GM13977 (cell line): ENCODE data around the gene MAML3.
A peak's percentile ranks its signal among the peaks of the same experiment; 100 is the strongest.

ENCODE experiments used
- DNase-seq: peaks from one replicate; pipeline ENCODE4 v3.0.0; 2012; ENCODE audit warnings: low spot score
- in situ Hi-C: fragments of 300-500 bp; cut with MboI; formaldehyde crosslinking; loops from one replicate; pipeline ENCODE4 v1.12.0; 2022; ENCODE audit warnings: low sequenced_read_pairs, low pct_unique_long_range_greater_than_20kb, mixed read lengths, inconsistent platforms; ENCODE audit not compliant: unreplicated experiment
- TF ChIP-seq, protein P1 (sequence below): IDR thresholded peaks from 2 replicates; pipeline ENCODE4 v1.5.1; 2012; ENCODE audit warnings: mild to moderate bottlenecking, control low read depth; ENCODE audit not compliant: insufficient read depth; ENCODE audit errors: extremely low read depth, missing control alignments

The MAML3 gene

DNA sequence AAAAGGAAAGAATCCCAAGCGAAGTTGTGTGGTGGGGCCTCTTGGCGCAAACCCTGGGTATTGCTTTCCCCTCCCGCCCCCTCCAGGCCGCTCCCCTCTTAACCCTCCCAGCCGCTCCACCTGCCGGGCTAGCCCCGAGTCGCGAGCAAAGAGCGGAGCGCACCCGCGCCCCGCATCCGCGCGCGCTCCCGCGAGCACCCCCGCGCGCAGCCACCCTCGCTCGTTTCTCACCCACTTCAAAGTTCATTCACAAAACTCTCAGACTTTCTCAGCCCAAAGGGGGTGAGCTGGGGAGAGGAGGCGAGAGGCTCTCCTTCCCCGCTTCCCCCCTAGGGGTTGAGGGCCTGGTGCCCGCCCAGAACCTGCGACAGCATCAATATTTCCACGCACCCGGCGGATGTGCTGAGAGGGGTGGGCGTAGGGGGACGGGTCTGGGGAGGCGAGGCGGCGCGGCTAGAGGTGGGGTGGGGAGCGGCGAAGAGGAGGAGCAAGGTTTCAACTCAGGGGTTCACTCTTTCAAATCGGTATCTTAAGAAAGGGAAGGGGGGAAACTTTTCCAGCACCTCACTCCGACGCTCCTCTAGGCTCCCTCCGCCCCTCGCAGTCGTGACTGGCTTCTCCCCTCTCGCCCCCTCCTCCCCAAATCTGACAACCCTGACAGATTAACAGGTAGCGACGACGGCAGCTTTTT lies 1.8 kb downstream of the MAML3 start:
- peak; percentile 66 for DNase-seq
- TF ChIP-seq, protein P1, sequence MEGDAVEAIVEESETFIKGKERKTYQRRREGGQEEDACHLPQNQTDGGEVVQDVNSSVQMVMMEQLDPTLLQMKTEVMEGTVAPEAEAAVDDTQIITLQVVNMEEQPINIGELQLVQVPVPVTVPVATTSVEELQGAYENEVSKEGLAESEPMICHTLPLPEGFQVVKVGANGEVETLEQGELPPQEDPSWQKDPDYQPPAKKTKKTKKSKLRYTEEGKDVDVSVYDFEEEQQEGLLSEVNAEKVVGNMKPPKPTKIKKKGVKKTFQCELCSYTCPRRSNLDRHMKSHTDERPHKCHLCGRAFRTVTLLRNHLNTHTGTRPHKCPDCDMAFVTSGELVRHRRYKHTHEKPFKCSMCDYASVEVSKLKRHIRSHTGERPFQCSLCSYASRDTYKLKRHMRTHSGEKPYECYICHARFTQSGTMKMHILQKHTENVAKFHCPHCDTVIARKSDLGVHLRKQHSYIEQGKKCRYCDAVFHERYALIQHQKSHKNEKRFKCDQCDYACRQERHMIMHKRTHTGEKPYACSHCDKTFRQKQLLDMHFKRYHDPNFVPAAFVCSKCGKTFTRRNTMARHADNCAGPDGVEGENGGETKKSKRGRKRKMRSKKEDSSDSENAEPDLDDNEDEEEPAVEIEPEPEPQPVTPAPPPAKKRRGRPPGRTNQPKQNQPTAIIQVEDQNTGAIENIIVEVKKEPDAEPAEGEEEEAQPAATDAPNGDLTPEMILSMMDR, result no peak
- in situ Hi-C loops, result no loop called here

DNA sequence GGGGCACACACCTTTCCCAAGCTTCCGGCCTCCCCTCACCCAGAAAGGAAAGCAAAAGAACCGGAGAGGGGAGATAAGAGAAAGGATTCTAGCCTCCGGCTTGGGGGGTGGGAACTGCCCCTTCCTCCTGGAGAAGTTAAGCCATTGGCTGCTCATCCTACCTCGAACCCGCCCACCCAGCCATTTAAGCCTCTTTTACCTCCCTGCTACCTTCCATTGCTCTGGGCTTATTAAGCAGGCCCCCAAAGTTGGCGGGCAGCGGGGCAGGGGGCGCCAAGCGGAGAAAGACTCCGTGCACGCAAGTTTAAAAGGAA lies 2.3 kb downstream of the MAML3 start:
- peak; percentile 65 for DNase-seq
- TF ChIP-seq, protein P1, result no peak
- in situ Hi-C loops, result no loop called here

GRCh38 chr4:140150886-140151698 lies 2.9 kb downstream of the MAML3 start:
- DNase-seq, result peak; percentile 56
- in situ Hi-C loops, result no loop called here
- TF ChIP-seq, protein P1, result no peak

GRCh38 chr4:140150636-140150885 lies 3.4 kb downstream of the MAML3 start:
- in situ Hi-C loops, result no loop called here
- TF ChIP-seq, protein P1, result no peak
- DNase-seq, result no peak

DNA sequence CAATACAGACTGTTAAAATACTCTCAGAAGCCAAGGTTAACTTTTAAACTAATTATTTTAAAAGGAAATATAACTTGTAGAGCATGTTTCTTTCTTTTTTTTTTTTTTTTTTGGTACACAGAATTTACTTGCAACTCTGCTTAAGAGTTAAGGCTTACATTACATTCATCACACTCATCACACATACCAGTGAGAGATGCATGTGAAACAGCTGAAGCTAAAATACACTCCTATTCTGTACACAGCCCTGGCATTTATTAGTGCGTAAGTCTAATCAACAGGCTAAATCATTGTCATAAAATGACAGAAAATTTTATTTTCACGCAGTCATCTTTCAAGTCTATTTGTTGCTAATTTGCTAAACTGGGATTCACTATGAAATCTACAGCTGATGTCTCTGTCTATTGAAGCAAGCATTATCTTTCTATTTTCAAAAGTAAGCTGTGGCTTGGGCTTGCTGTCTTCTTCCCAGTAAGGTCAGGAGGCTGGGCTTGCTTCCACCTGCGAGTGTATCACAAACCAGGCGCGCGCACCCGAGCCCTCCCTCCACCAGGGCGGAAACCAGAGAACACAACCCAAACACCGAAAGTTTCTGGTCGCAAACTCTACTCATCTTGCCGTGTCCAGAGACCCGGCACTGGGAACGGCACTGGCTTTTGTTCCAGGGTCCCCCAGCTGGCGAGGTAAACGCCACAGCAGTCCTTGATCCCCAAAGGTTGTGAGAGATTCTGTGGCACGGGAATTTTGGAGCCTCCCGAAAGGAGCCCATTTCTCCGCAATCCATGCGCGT lies 3.9 kb downstream of the MAML3 start:
- DNase-seq, result peak; percentile 52
- in situ Hi-C loops, result no loop called here
- TF ChIP-seq, protein P1, result no peak

- TF ChIP-seq, protein P1, result no peak
- in situ Hi-C loops, result no loop called here
- no peak for DNase-seq
These were observed 9.9 kb downstream of the MAML3 start for GRCh38 chr4:140144050-140144449.
